RWPE2 (cell line): ENCODE results near the gene SHKBP1.

Experiments used
- ATAC-seq: fragments of 200-7000 bp; cut with Tn5 transposase; 3 replicates; pipeline ENCODE4 v1.9.1; 2021; ENCODE audit warnings: low read depth
- DNase-seq: peaks from one replicate; pipeline ENCODE4 v3.0.0-alpha.2; 2020; ENCODE audit warnings: low spot score
- H3K27ac ChIP-seq: fragments of 450-650 bp; 2 replicates; pipeline ENCODE4 v1.5.1; 2017; ENCODE audit warnings: mild to moderate bottlenecking; ENCODE audit not compliant: poor library complexity, severe bottlenecking
- H3K27me3 ChIP-seq: fragments of 250-450 bp; sonication (Bioruptor Pico); 2 replicates; pipeline ENCODE4 v1.5.1; 2021; ENCODE audit warnings: mild to moderate bottlenecking, moderate library complexity; ENCODE audit not compliant: insufficient read depth, poor library complexity, severe bottlenecking
- H3K36me3 ChIP-seq: fragments of 250-450 bp; sonication (Bioruptor Pico); 2 replicates; pipeline ENCODE4 v1.5.1; 2020; ENCODE audit warnings: low read depth, mild to moderate bottlenecking, moderate library complexity
- H3K4me1 ChIP-seq: fragments of 250-450 bp; sonication (Bioruptor Pico); 2 replicates; pipeline ENCODE4 v1.5.1; 2021; ENCODE audit warnings: mild to moderate bottlenecking, moderate library complexity; ENCODE audit not compliant: insufficient read depth, poor library complexity, severe bottlenecking
- H3K4me3 ChIP-seq: fragments of 250-450 bp; sonication (Bioruptor Pico); 2 replicates; pipeline ENCODE4 v1.5.1; 2021; ENCODE audit warnings: mild to moderate bottlenecking, moderate library complexity; ENCODE audit not compliant: severe bottlenecking
- H3K9me3 ChIP-seq: fragments of 250-450 bp; sonication (Bioruptor Pico); 2 replicates; pipeline ENCODE4 v1.5.1; 2021; ENCODE audit warnings: mild to moderate bottlenecking, moderate library complexity; ENCODE audit not compliant: severe bottlenecking
- TF ChIP-seq, protein P1 (sequence below): fragments of 450-650 bp; IDR thresholded peaks from one replicate; pipeline ENCODE4 v1.5.1; 2017; ENCODE audit warnings: mild to moderate bottlenecking, moderate library complexity; ENCODE audit not compliant: poor library complexity, severe bottlenecking

SHKBP1 gene

GRCh38 chr19:40627486-40628279, 51.0 kb downstream of the SHKBP1 start:
- Histone ChIP-seq H3K9me3 (no peaks in the 10 kb centered on the region), H3K36me3 (peaks cover 48% of the 10 kb centered on the region), H3K4me1 (no peaks in the 10 kb centered on the region), H3K27me3 (no peaks in the 10 kb centered on the region), H3K27ac (no peak overlapping the region), H3K4me3 (no peak overlapping the region)
- no peak for DNase-seq
- TF ChIP-seq, protein P1, sequence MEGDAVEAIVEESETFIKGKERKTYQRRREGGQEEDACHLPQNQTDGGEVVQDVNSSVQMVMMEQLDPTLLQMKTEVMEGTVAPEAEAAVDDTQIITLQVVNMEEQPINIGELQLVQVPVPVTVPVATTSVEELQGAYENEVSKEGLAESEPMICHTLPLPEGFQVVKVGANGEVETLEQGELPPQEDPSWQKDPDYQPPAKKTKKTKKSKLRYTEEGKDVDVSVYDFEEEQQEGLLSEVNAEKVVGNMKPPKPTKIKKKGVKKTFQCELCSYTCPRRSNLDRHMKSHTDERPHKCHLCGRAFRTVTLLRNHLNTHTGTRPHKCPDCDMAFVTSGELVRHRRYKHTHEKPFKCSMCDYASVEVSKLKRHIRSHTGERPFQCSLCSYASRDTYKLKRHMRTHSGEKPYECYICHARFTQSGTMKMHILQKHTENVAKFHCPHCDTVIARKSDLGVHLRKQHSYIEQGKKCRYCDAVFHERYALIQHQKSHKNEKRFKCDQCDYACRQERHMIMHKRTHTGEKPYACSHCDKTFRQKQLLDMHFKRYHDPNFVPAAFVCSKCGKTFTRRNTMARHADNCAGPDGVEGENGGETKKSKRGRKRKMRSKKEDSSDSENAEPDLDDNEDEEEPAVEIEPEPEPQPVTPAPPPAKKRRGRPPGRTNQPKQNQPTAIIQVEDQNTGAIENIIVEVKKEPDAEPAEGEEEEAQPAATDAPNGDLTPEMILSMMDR: no peak
- ATAC-seq: no peak

GRCh38 chr19:40629346-40629745, 52.7 kb downstream of the SHKBP1 start:
- TF ChIP-seq, protein P1: no peak
- ATAC-seq (no peak), DNase-seq (no peak)
- Histone ChIP-seq H3K27me3 (no peaks in the 10 kb centered on the region), H3K4me3 (no peak overlapping the region), H3K36me3 (peaks cover 35% of the 10 kb centered on the region), H3K9me3 (no peaks in the 10 kb centered on the region), H3K4me1 (no peaks in the 10 kb centered on the region), H3K27ac (no peak overlapping the region)

GRCh38 chr19:40630571-40631160, 54.0 kb downstream of the SHKBP1 start:
- H3K4me3 ChIP-seq: no peak overlapping the region
- no peaks in the 10 kb centered on the region for H3K27me3 ChIP-seq
- H3K4me1 ChIP-seq: no peaks in the 10 kb centered on the region
- H3K27ac ChIP-seq: no peak overlapping the region
- no peaks in the 10 kb centered on the region for H3K9me3 ChIP-seq
- DNase-seq: no peak
- TF ChIP-seq, protein P1: no peak
- H3K36me3 ChIP-seq: peaks cover 26% of the 10 kb centered on the region
- ATAC-seq: no peak

GRCh38 chr19:40632311-40633036, 55.8 kb downstream of the SHKBP1 start:
- no peaks in the 10 kb centered on the region for H3K4me1 ChIP-seq
- peaks cover 17% of the 10 kb centered on the region for H3K36me3 ChIP-seq
- ATAC-seq (no peak), DNase-seq (no peak)
- H3K4me3 ChIP-seq: no peak overlapping the region
- TF ChIP-seq, protein P1: no peak
- H3K27me3 ChIP-seq: no peaks in the 10 kb centered on the region
- H3K9me3 ChIP-seq: no peaks in the 10 kb centered on the region
- H3K27ac ChIP-seq: no peak overlapping the region
